CMK (cell line): ENCODE results near the gene TBC1D17.

Source experiments
- DNase-seq: peaks from one replicate; pipeline ENCODE4 v3.0.0-alpha.2; 2010; ENCODE audit warnings: low read depth

The TBC1D17 gene

DNA sequence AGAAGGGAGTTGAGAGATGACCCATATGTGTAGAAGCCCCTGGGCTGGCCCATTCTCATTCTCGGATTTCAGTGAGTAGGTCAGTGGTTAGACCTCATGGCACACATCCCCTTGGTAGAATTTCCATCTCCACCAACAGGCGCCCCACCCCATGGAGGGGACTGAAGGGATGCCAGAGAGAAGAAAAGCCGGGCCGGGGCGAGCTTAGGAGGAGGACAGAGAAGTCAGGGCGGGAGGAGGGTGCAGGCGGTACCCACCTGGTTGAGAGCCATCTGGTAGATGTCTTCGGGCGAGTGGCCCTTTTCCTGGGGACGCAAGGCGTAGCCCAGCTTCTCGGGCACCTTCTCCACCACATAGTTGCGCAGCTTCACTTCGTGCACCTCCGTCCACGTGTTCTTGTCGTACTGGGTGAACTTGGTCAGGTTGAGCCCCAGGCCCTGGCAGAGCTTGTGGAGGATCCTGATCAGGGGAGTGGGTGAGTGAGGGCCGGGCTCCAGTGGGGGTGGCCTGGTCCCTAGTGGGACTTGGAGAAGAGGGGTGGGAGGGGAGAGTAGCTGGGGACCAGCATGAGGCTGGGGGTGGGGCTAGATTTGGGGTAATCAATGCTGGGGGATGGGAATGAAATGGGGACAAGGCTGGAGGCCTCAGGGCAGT lies 16.6 kb downstream of the TBC1D17 start:
- no peak for DNase-seq

- no peak for DNase-seq
Observed at GRCh38 chr19:49894879-49895565, 17.5 kb downstream of the TBC1D17 start.

- no peak for DNase-seq
Observed at GRCh38 chr19:49895566-49896297, 18.2 kb downstream of the TBC1D17 start.

DNA sequence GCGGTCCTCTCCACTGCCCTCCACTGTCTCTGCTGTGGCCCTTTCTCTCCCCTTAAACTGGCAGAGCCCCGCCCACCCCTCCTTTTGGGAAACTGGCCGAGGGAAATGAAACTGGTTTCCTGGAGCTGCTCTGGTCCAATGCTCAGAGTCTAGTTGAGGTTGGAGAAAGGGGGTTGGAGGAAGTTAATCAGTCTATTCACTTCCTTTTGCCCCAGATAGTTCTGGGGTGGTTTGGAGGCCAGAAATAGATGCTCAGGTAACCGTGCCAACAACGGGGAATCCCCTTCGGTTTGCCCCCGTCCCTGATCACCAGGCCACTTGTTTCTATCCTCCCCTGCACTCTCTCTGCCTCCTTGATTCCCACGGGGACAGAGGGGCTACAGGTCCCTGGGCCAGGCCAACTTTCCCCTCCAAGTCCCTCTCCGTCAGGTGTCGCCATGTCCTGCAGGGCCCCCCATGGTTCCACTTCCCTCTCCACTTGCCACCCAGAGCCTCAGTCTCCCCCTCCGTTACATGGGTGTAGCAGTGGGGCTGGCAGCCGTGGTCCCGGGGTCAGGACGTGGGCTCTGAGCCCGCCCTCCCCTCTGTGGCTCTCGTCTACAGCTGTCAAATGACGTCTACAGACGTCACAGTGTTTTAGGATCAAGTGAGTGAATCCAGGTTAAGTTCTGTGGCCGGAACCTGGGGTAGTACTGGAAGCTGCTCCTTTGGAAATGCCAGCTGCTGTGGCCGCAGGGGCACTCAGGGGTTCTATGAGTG lies 19.5 kb downstream of the TBC1D17 start, which contains the start of gene IL4I1:
IL4I1 (minus strand) TSS at position 25 of the 759 bp plus-strand sequence. CDS start 727 bp downstream, outside the sequence.
- DNase-seq = peak; percentile 54

- no peak for DNase-seq
Observed at GRCh38 chr19:49904136-49904535, 26.6 kb downstream of the TBC1D17 start.

DNA sequence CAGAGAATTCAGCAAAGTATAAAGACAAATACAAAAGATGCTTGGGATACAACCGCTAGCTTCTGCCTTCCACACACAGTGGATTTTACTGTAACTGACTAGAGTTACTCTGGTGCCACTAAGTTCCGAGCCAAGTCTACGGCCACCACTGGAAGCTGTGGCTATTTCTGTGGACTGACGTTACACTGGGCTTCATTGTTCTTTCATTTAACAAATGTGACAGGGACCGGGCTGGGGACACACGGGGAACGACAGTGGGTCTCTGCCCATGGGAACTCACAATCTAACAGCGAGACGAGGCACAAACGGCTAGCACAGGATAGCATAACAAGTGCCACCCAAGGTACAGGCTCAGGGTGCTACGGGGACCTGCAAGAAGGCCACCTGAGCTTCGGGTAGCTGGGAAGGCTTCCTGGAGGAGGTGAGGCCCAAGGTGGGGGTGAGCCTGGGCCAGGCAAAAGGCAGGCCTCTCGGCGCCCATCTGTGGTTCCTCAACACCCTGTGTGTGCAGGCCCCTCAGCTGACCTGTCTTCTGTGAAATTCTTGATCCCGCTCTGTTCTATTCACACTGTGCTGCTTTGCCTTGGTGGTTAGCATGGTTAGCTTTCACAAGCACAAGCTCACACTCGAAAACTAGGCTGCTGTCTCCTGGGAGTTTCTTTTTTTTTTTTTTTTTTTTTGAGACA lies 29.5 kb downstream of the TBC1D17 start:
- no peak for DNase-seq

DNA sequence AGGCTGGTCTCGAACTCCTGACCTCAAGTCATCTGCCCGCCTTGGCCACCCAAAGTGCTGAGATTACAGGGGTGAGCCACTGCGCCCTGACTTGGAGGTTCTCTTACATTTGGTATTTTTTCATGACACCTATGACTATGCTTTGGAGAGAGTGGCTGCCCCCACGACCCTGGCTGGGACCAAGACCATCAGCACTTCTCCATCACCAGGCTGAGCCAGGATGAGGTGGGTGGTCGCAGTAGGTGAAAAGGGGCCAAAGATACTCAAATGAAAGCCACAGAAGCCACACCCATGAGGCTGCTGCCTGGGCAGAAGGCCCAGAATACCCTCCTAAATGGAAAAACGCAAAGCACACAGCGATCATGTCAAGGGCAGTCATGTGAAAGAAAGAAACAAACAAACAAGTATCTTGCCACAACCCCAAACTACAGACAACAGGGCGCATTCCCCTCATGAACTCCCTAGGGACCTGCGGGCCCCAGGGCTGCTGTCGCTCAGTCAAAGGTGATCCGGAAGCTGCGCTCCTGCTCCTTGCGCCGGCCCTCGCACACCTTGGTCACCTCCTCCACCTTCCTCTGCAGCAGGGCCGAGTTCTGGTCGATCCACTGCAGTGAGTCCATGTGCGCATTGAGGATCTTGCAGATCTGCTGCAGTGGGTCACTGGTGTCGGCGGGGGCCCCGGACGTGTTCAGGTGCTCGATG lies 30.4 kb downstream of the TBC1D17 start:
- DNase-seq = no peak

DNA sequence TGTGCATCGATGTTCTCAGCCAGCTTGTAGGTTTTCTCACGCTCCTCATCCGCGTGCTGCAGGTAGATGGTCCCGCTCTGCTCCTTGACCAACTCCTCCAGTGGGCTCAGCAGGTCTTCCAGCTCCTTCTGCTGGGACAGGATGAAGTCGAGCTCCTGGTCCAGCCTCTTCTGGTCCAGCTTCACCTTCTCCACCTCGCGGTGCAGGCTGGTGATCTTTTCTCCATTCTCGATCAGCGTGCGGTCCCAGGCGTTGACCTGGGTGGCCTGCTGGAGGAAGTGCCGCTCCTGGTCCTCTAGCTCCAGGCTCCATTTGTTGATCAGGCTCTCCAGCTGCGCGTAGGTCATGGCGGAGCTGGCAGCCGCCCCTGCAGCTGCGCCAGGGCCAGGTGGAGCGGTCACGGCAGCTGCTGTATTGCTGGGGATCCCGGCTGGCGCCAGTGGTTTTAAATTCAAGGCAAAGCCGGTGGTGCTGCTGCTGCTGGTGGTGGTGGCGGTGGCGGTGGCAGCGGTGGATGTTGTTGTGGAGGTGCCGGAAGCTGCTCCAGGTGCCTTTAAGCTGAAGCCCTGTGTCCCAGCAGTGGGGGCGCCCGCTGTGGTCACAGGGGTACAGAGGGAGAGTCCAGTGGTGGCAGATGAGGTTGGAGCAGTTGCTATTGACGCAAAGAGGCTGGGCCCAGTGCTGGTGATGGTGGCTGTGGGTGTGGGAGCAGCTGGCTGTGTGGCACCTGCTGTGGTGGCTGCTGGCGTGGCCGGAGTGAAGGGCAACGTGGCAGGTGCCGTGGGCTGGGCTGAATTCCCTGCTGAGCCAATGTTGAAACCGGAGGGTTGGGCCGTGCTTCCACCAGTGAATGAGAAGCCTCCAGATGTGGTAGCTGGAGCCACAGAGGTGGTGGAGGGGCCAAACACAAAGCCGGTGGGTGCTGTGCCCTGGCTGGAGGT lies 31.2 kb downstream of the TBC1D17 start:
- no peak for DNase-seq

GRCh38 chr19:49910179-49910578 lies 32.7 kb downstream of the TBC1D17 start:
- DNase-seq = no peak

DNA sequence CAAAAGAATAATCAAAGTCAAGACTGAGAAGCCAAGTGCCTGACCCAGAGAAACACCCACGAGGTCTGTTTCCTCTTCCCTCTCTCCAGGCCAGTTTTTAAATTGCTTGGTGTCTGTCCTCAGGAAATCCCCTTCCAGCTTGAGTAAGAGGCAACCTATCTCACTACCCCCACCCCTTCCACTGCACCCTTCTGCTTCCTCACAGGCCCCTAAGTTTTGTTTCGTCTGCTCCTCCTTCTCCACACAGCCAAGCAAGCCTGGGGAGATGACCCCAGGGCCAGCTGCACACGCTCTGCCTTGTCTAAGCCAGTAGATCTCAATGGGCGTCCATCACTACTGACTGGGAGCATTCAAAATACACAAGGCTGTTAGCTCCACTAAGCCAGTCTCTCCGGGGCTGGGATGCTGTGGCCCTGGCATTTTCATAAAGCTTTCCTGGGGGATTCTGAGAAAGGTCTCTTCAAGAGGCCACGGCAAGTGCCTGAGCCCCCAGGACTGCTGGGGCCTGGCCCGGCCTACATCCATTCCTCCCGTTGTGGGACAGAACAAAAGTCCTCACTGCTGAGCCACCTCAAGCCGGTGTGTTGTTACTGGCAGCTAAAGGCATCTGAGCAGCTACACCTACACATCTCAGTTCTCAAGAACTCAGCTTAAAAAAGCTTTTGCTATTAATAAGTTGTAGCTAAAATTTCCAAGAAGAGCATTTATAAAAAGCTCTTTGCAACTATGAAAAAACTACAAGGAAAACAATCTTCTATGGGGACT lies 34.1 kb downstream of the TBC1D17 start:
- peak; percentile 62 for DNase-seq

DNA sequence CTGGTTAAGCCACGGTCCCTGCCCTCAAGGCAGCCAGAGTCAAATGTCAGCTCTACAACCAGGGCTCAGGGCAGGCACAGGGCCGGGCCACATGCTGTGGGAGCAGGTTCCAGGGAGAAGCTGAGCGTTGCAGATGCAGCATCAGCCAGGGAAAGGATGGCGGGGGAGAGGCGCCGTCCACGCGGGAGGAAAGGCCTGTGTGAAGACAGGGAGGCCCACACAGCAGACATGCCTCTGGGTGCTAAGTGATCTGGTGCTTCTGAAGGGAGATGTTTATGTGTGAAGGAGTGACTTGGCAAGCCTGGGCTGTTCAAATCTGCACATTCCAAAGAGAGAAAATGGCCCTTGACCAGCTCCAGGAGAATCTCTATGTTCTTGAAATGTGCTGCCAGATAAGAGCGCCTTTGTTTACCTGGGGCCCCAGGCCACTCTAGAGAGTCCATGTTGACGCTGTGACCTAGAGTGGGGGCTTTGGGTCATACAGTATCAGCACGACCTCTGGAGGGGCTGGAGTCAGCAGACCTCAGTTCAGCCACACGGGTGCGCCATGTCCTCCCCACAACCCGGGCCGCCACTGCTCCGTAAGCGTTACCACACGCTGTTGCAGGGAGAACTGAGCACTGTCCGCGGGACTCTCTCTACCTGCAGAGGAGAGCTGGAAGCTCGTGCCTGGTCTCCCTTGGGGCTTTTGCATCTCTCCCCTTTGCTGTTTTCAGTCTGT lies 35.6 kb downstream of the TBC1D17 start:
- no peak for DNase-seq

- no peak for DNase-seq
Observed at GRCh38 chr19:49913720-49914119, 36.2 kb downstream of the TBC1D17 start.

DNA sequence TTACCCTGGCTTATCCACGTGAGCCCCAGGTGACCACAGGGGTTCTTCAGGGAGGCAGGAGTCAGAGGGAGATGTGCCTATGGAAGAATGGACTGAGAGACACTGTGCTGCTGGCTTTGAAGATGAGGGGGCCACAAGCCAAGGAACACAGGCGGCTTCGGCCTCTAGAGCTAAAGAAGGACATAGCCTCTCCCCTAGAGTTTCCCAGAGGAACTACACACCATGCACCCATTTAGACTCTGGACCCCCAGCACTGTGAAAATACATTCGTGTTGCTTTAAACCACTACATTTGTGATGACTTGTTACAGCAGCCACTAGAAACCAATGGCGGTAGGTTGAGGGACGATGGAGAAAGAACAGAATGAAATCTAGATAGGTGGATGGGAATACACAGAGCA lies 37.8 kb downstream of the TBC1D17 start:
- no peak for DNase-seq

DNA sequence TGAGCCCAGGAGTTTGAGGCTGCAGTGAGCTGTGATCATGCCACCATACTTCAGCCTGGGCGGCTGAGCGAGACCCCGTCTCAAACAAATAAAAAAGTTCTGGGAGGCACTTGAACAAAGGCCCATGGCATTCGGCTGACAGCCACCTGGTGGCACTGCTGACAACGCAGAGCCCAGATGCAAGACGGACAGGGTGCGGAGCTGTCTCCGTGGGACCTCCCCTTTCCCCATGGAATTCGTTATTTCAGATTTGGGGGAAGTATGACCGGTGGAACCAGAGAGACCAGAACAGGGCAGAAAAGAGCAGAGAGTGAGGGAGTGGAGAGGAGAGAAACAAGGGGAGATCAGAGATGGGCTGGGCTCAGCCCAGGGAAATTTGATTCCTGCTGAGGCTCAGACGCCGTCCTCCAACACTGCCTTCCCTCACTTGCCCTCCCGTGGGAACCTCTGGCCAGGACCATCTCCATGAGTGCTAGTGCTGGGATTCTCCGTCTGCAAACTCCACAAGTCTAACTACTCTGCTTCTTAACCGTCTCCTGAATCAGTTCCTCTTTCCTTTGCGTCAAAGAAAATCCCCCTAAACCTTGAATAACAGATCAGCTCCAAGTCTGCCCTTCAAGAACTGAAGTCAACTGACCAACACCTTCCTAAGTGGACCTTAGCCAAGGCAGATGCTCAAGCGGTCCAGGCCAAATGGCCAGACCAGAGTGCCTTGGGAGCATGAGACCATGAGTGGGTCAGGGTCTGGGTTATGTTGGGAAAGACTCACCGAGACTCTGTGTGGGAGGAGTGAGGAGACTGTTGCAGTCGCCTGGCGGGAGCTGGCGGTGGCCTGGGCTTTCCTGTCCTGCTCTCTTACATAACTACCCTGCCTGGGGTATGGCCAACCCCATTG lies 39.6 kb downstream of the TBC1D17 start:
- DNase-seq = no peak

- no peak for DNase-seq
Observed at GRCh38 chr19:49918089-49918488, 40.6 kb downstream of the TBC1D17 start.

DNA sequence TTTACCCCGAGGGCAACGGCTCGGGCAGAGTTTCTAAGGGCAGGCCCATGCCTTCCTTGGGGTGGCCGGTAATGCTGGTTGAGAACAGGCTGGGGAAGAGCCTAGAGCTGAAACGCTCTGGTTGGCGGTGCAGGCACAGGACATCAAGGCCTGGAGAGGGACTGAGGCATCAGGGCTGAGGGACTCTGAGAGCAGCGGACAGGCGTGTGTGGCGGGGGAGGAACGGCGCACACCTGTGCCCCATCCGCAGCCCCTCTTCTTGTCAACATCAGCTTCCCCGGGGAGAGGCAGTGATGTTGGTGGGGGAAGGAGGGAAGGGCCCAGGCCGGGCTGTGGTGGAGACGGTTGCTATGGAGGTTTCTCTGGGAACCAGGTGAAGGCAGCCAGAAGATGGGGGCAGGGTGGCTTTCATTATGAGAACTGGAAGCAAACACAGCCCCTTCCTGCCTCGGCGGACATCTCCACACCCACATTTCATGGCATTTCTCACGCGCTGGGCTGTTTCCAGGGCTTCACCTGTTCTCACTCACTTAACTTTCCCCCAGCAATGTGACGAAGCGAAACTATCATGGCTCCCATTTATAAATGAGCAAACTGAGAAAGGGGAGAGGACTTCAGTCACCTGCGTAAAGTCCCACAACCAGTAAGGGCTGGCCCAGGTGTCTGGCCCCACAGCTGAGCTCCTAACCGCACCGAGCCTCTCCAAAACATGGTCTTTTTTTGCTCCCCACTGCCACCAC lies 43.3 kb downstream of the TBC1D17 start:
- no peak for DNase-seq
